H1 (cell line): ENCODE measurements around the gene SFTPB. TPM values are rescaled to one million over a fixed set of nuclear protein-coding genes. Genes with fewer than 3 reads are reported as not detected.

Experiments used
- CTCF ChIA-PET: fragments of 300-600 bp; sonication (Branson Sonifier 250); formaldehyde crosslinking; loops from one replicate; lab custom pipeline; 2021; ENCODE audit not compliant: partially characterized antibody; lab: Charles Lee
- POLR2A ChIA-PET: fragments of 300-600 bp; sonication (Branson Sonifier 250); formaldehyde crosslinking; loops from one replicate; lab custom pipeline; 2021; ENCODE audit warnings: inconsistent platforms; ENCODE audit not compliant: partially characterized antibody; lab: Charles Lee
- DNase-seq, 2 experiments: peaks; one replicate each; pipeline versions ENCODE4 v3.0.0 to v3.0.0-alpha.2; 2010 to 2022; ENCODE audit warnings: low spot score in 2 of 2, low read depth in 1 of 2, mixed read lengths in 1 of 2
- FAIRE-seq: peaks from 2 replicates; lab custom pipeline; 2011; peaks lifted over from hg19 to GRCh38; lab: Jason Lieb, UNC
- H2AFZ ChIP-seq: 2 replicates; pipeline ENCODE4 v1.8.1; 2012; ENCODE audit warnings: low read length, inconsistent platforms
- H2AK5ac ChIP-seq: 2 replicates; pipeline ENCODE4 v1.6.1; 2013; ENCODE audit warnings: low read depth, low read length
- H2BK120ac ChIP-seq: replicated peaks from 2 replicates; pipeline ENCODE3; 2013; ENCODE audit warnings: low read depth, low read length, inconsistent platforms
- H2BK12ac ChIP-seq: 2 replicates; pipeline ENCODE4 v1.6.1; 2013; ENCODE audit warnings: low read depth, low read length
- H2BK15ac ChIP-seq: 2 replicates; pipeline ENCODE4 v1.6.1; 2013; ENCODE audit warnings: low read length
- H2BK20ac ChIP-seq: 2 replicates; pipeline ENCODE4 v1.6.1; 2013; ENCODE audit warnings: low read length
- H2BK5ac ChIP-seq: 2 replicates; pipeline ENCODE4 v1.6.1; 2013; ENCODE audit warnings: low read depth, low read length
- H3K14ac ChIP-seq: 2 replicates; pipeline ENCODE4 v1.6.1; 2013; ENCODE audit warnings: inconsistent platforms; ENCODE audit not compliant: insufficient read length
- H3K18ac ChIP-seq: 2 replicates; pipeline ENCODE4 v1.6.1; 2013; ENCODE audit warnings: low read length; ENCODE audit errors: extremely low read depth
- H3K23ac ChIP-seq: 2 replicates; pipeline ENCODE4 v1.6.1; 2013; ENCODE audit warnings: inconsistent platforms; ENCODE audit not compliant: insufficient read length
- H3K23me2 ChIP-seq: 2 replicates; pipeline ENCODE4 v1.6.1; 2013; ENCODE audit warnings: low read depth, low read length
- H3K27ac ChIP-seq: 2 replicates; pipeline ENCODE4 v1.6.1; 2011; ENCODE audit warnings: low read depth, low read length, inconsistent platforms
- H3K27me3 ChIP-seq, 4 experiments: replicated peaks in 1 of 4; 1 replicate in 1 of 4; 2 replicates in 3 of 4; pipeline versions ENCODE4 v1.6.1 to v1.8.1; 2011 to 2013; ENCODE audit warnings: low read length in 3 of 4, mild to moderate bottlenecking in 3 of 4, inconsistent platforms in 2 of 4, mixed read lengths in 2 of 4, moderate library complexity in 1 of 4; ENCODE audit not compliant: control insufficient read depth in 3 of 4, insufficient read depth in 3 of 4; ENCODE audit errors: extremely low read depth in 1 of 4
- H3K36me3 ChIP-seq, 4 experiments: 2 replicates each; pipeline versions ENCODE4 v1.6.1 to v1.8.1; 2011 to 2013; ENCODE audit warnings: mild to moderate bottlenecking in 4 of 4, low read length in 3 of 4, moderate library complexity in 2 of 4, control low read depth in 1 of 4, inconsistent platforms in 1 of 4; ENCODE audit not compliant: insufficient read depth in 4 of 4, control insufficient read depth in 2 of 4
- H3K4ac ChIP-seq: replicated peaks from 2 replicates; pipeline ENCODE3; 2013; ENCODE audit warnings: low read length, low read depth, mixed read lengths, inconsistent platforms; ENCODE audit not compliant: insufficient read length
- H3K4me1 ChIP-seq, 4 experiments: replicated peaks in 1 of 4; 1 replicate in 1 of 4; 2 replicates in 3 of 4; pipeline versions ENCODE4 v1.6.1 to v1.8.1; 2011 to 2013; ENCODE audit warnings: low read length in 3 of 4, inconsistent platforms in 2 of 4, mixed read lengths in 1 of 4; ENCODE audit not compliant: insufficient read depth in 4 of 4, control insufficient read depth in 3 of 4
- H3K4me2 ChIP-seq, 2 experiments: 2 replicates each; pipeline versions ENCODE4 v1.6.1 to v1.8.1; 2011 to 2013; ENCODE audit warnings: low read depth in 2 of 2, low read length in 2 of 2, control low read depth in 1 of 2, inconsistent platforms in 1 of 2, mild to moderate bottlenecking in 1 of 2; ENCODE audit not compliant: insufficient read depth in 1 of 2
- H3K4me3 ChIP-seq, 4 experiments: fragments of 200-600, 300-600 bp in 1 of 4; sonication (generic), shearing (Covaris generic), sonication (Bioruptor Twin) in 1 of 4; 2 replicates each; pipeline versions ENCODE4 v1.5.1 to v1.8.1; 2011 to 2016; ENCODE audit warnings: low read length in 4 of 4, low read depth in 3 of 4, control low read depth in 2 of 4, inconsistent platforms in 2 of 4, mild to moderate bottlenecking in 2 of 4, mixed read lengths in 1 of 4, moderate library complexity in 1 of 4; ENCODE audit not compliant: insufficient read depth in 2 of 4; ENCODE audit errors: extremely low read depth in 1 of 4
- H3K56ac ChIP-seq: replicated peaks from 2 replicates; pipeline ENCODE3; 2013; ENCODE audit warnings: low read depth, mild to moderate bottlenecking, mixed read lengths, low read length, inconsistent platforms; ENCODE audit not compliant: insufficient read length
- H3K79me1 ChIP-seq: 2 replicates; pipeline ENCODE4 v1.6.1; 2013; ENCODE audit warnings: low read depth, low read length, control low read depth
- H3K79me2 ChIP-seq, 2 experiments: 2 replicates each; pipeline versions ENCODE4 v1.6.1 to v1.8.1; 2012 to 2013; ENCODE audit warnings: low read length in 2 of 2, mild to moderate bottlenecking in 2 of 2, inconsistent platforms in 1 of 2; ENCODE audit not compliant: insufficient read depth in 2 of 2, control insufficient read depth in 1 of 2
- H3K9ac ChIP-seq, 4 experiments: replicated peaks in 1 of 4; 1 replicate in 1 of 4; 2 replicates in 3 of 4; pipeline versions ENCODE4 v1.6.1 to v1.8.1; 2011 to 2013; ENCODE audit warnings: low read depth in 3 of 4, low read length in 3 of 4, control low read depth in 2 of 4, mild to moderate bottlenecking in 2 of 4, moderate library complexity in 2 of 4, inconsistent platforms in 1 of 4; ENCODE audit errors: extremely low read depth in 1 of 4
- H3K9me3 ChIP-seq, 2 experiments: 2 replicates each; pipeline versions ENCODE4 v1.6.1 to v1.8.1; 2012 to 2013; ENCODE audit warnings: mild to moderate bottlenecking in 2 of 2, moderate library complexity in 2 of 2, control low read depth in 1 of 2, inconsistent platforms in 1 of 2, low read depth in 1 of 2, low read length in 1 of 2, mixed read lengths in 1 of 2; ENCODE audit not compliant: insufficient read depth in 2 of 2
- H4K20me1 ChIP-seq, 2 experiments: replicated peaks in 1 of 2; 2 replicates each; pipeline versions ENCODE3 to v1.8.1; 2011 to 2013; ENCODE audit warnings: inconsistent platforms in 2 of 2, low read length in 2 of 2, mild to moderate bottlenecking in 1 of 2; ENCODE audit not compliant: insufficient read depth in 2 of 2, control insufficient read depth in 1 of 2
- H4K5ac ChIP-seq: 2 replicates; pipeline ENCODE4 v1.6.1; 2013; ENCODE audit warnings: low read length, low read depth, mixed read lengths, inconsistent platforms; ENCODE audit not compliant: insufficient read length
- H4K8ac ChIP-seq: 2 replicates; pipeline ENCODE4 v1.8.0; 2013; ENCODE audit warnings: mild to moderate bottlenecking, moderate library complexity, low read length, inconsistent platforms; ENCODE audit not compliant: insufficient read depth; ENCODE audit errors: extremely low read depth
- H4K91ac ChIP-seq: replicated peaks from 2 replicates; pipeline ENCODE3; 2013; ENCODE audit warnings: low read length, mixed read lengths, inconsistent platforms; ENCODE audit not compliant: insufficient read length
- BRCA1 ChIP-seq: IDR thresholded peaks from 2 replicates; pipeline ENCODE4 v1.6.1; 2012; ENCODE audit warnings: low read depth, low read length, improper control_type of control experiment
- EZH2 ChIP-seq: fragments of 200-600 bp; sonication (generic); IDR thresholded peaks from 2 replicates; pipeline ENCODE4 v1.7.1; 2012; ENCODE audit warnings: low read depth, mild to moderate bottlenecking, moderate library complexity, low read length, inconsistent platforms; ENCODE audit not compliant: severe bottlenecking
- GTF2F1 ChIP-seq: IDR thresholded peaks from 2 replicates; pipeline ENCODE4 v1.6.1; 2012; ENCODE audit warnings: low read depth, low read length, improper control_type of control experiment, borderline replicate concordance
- HDAC6 ChIP-seq: IDR thresholded peaks from one replicate; pipeline ENCODE4 v1.7.1; 2012; ENCODE audit warnings: low read depth, mild to moderate bottlenecking, inconsistent platforms, low read length, moderate library complexity
- JUND ChIP-seq: IDR thresholded peaks from 2 replicates; pipeline ENCODE4 v1.6.1; 2011; ENCODE audit warnings: mild to moderate bottlenecking, improper control_type of control experiment, low read length
- PHF8 ChIP-seq: fragments of 200-600 bp; sonication (generic); conservative IDR thresholded peaks from 2 replicates; pipeline ENCODE4 v1.7.1; 2012; ENCODE audit warnings: low read depth, mild to moderate bottlenecking, inconsistent platforms, low read length, moderate library complexity
- SUZ12 ChIP-seq: fragments of 200-600 bp; sonication (generic); IDR thresholded peaks from 2 replicates; pipeline ENCODE4 v1.6.1; 2012; ENCODE audit warnings: mild to moderate bottlenecking, inconsistent platforms, low read length, moderate library complexity, mixed read lengths
- WGBS, 2 experiments: shearing (Covaris generic) in 1 of 2; methylation state at CpG; one replicate each; pipeline versions ENCODE4 v1.1.6 to v1.1.7; 2013 to 2015; ENCODE audit warnings: low lambda C conversion rate in 2 of 2, mixed read lengths in 2 of 2, inconsistent platforms in 1 of 2, low coverage in 1 of 2, missing lambda C conversion rate in 1 of 2; ENCODE audit not compliant: insufficient replicate concordance in 2 of 2, insufficient coverage in 1 of 2, insufficient read length in 1 of 2; ENCODE audit errors: extremely low coverage in 1 of 2, missing lambda C conversion rate in 1 of 2; 5-methylcytosine and 5-hydroxymethylcytosine counted together
- polyA plus RNA-seq, 7 experiments: library from polyadenylated mRNA; depleted of rRNA in 3 of 7; stranded (reverse) in 5 of 7; unstranded in 2 of 7; fragments of >200 nt in 5 of 7; fragments of 200-250 nt in 2 of 7; gene quantifications; 1 replicate in 5 of 7; 2 replicates in 1 of 7; 4 replicates in 1 of 7; pipeline versions ENCODE4 v1.2.1 to v1.2.3, GENCODE V29; 2011 to 2013; ENCODE audit warnings: missing spikeins in 2 of 7, mixed read lengths in 2 of 7
- total RNA-seq: library from RNA; stranded (reverse); fragmentation: NEBNext Ultra II Directional; extraction: Animal tissue kit (Norgen Biotek cat#: 25700); gene quantifications from 2 replicates; pipeline ENCODE4 v1.2.1, GENCODE V29; 2021

SFTPB gene
- total and polyA plus RNA-seq, 2 of the 8 experiments (the other 6 are each of a cell fraction or from before 2014, with no cell fraction given): not detected

- H2BK20ac ChIP-seq: no peak overlapping the region
- H3K14ac ChIP-seq: no peak overlapping the region
- no peaks in the 10 kb centered on the region; a peak in 1 of 7 replicates for H3K27me3 ChIP-seq
- FAIRE-seq: no peak
- H3K4me2 ChIP-seq: no peak overlapping the region
- H2BK120ac ChIP-seq: no peak overlapping the region
- H3K79me1 ChIP-seq: no peaks in the 10 kb centered on the region
- H3K18ac ChIP-seq: no peak overlapping the region
- ChIA-PET POLR2A (interaction anchor here (1.3 kb wide), 1 partner anchor 61 kb away, joined by 3 read pairs; no protein-coding TSS in a partner anchor), CTCF (interaction anchor here (0.6 to 2.2 kb wide), 13 partner anchors 10 to 123 kb away, joined by 3 to 7 read pairs (median 3); no protein-coding TSS in a partner anchor)
- H3K4me3 ChIP-seq: no peak overlapping the region
- no peak overlapping the region for H2BK12ac ChIP-seq
- TF ChIP-seq SUZ12: no peak
- no peak for TF ChIP-seq HDAC6
- no peak for TF ChIP-seq PHF8
- TF ChIP-seq BRCA1: no peak
- no peak for TF ChIP-seq EZH2
- no peak for TF ChIP-seq GTF2F1
- TF ChIP-seq JUND: no peak
- no peak overlapping the region for H2BK15ac ChIP-seq
- no peak overlapping the region for H2BK5ac ChIP-seq
- H3K27ac ChIP-seq: no peak overlapping the region
- no peaks in the 10 kb centered on the region; a peak in 1 of 7 replicates for H3K4me1 ChIP-seq
- H3K79me2 ChIP-seq: no peaks in the 10 kb centered on the region
- no peak overlapping the region for H3K4ac ChIP-seq
- H3K56ac ChIP-seq: no peak overlapping the region
- no peaks in the 10 kb centered on the region for H3K23me2 ChIP-seq
- no peak overlapping the region for H2AK5ac ChIP-seq
- no peak for DNase-seq
- no peak overlapping the region for H4K8ac ChIP-seq
- H3K9me3 ChIP-seq: no peaks in the 10 kb centered on the region
- no peaks in the 10 kb centered on the region for H3K36me3 ChIP-seq
- no peak overlapping the region for H2AFZ ChIP-seq
- H3K9ac ChIP-seq: no peak overlapping the region
- H4K91ac ChIP-seq: no peak overlapping the region
- H4K5ac ChIP-seq: no peak overlapping the region
- 84% methylated on average over 9 of the region's 9 CpGs; no CpG with 5 or more reads in 1 of the 2 experiments for whole genome bisulfite sequencing, 2 experiments
- no peaks in the 10 kb centered on the region for H4K20me1 ChIP-seq
- no peak overlapping the region for H3K23ac ChIP-seq
Measured at GRCh38 chr2:85712849-85713612, 45.0 kb upstream of the SFTPB start.
